Epithelial cell of prostate (primary cell): Measurements from ENCODE around the gene SRGN.

Experiments used
- DNase-seq: peaks from one replicate; pipeline ENCODE4 v3.0.0-alpha.2; 2011; ENCODE audit warnings: low read depth, low spot score
- H3K27ac ChIP-seq: fragments of 450-650 bp; 2 replicates; pipeline ENCODE4 v1.5.1; 2017; ENCODE audit warnings: mild to moderate bottlenecking

Gene SRGN

GRCh38 chr10:69060127-69060798, 27.6 kb upstream of the SRGN start:
- no peak overlapping the region for H3K27ac ChIP-seq
- DNase-seq: no peak

GRCh38 chr10:69061305-69062161, 26.4 kb upstream of the SRGN start:
- H3K27ac ChIP-seq: peak overlapping the region; percentile 77
- DNase-seq: no peak

- DNase-seq: no peak
- H3K27ac ChIP-seq: no peak overlapping the region
Measured at GRCh38 chr10:69062901-69063300, 25.0 kb upstream of the SRGN start.

- no peak overlapping the region for H3K27ac ChIP-seq
Measured at GRCh38 chr10:69064762-69065328, 23.1 kb upstream of the SRGN start.

GRCh38 chr10:69065406-69066361, 22.2 kb upstream of the SRGN start:
- H3K27ac ChIP-seq: no peak overlapping the region
- no peak for DNase-seq

More at GRCh38 chr10:69064762-69065328, 23.1 kb upstream of the SRGN start:
- DNase-seq: no peak

GRCh38 chr10:69067189-69067588, 20.7 kb upstream of the SRGN start:
- no peak for DNase-seq
- no peak overlapping the region for H3K27ac ChIP-seq

GRCh38 chr10:69068549-69068948, 19.4 kb upstream of the SRGN start:
- DNase-seq: no peak
- no peak overlapping the region for H3K27ac ChIP-seq

- no peak overlapping the region for H3K27ac ChIP-seq
- no peak for DNase-seq
Measured at GRCh38 chr10:69069090-69070042, 18.5 kb upstream of the SRGN start.

- DNase-seq: no peak
- no peak overlapping the region for H3K27ac ChIP-seq
Measured at GRCh38 chr10:69070951-69071350, 17.0 kb upstream of the SRGN start.

GRCh38 chr10:69071610-69072009, 16.3 kb upstream of the SRGN start:
- DNase-seq: no peak

GRCh38 chr10:69073026-69073425, 14.9 kb upstream of the SRGN start:
- DNase-seq: no peak
- no peak overlapping the region for H3K27ac ChIP-seq

More at GRCh38 chr10:69071610-69072009, 16.3 kb upstream of the SRGN start:
- no peak overlapping the region for H3K27ac ChIP-seq

GRCh38 chr10:69073736-69074364, 14.1 kb upstream of the SRGN start:
- no peak for DNase-seq
- no peak overlapping the region for H3K27ac ChIP-seq

GRCh38 chr10:69074532-69074931, 13.4 kb upstream of the SRGN start:
- no peak overlapping the region for H3K27ac ChIP-seq
- no peak for DNase-seq

- no peak overlapping the region for H3K27ac ChIP-seq
- DNase-seq: no peak
Measured at GRCh38 chr10:69075431-69075830, 12.5 kb upstream of the SRGN start.

- DNase-seq: no peak
- H3K27ac ChIP-seq: no peak overlapping the region
Measured at GRCh38 chr10:69078311-69078710, 9.6 kb upstream of the SRGN start.

- no peak for DNase-seq
- no peak overlapping the region for H3K27ac ChIP-seq
Measured at GRCh38 chr10:69080226-69080625, 7.7 kb upstream of the SRGN start.

- H3K27ac ChIP-seq: no peak overlapping the region
- no peak for DNase-seq
Measured at GRCh38 chr10:69086001-69086509, 1.8 kb upstream of the SRGN start.

- no peak overlapping the region for H3K27ac ChIP-seq
- DNase-seq: no peak
Measured at GRCh38 chr10:69088471-69088769, 517 bp downstream of the SRGN start.
